Osteoblast (primary cell): ENCODE measurements around the gene OBSCN. TPM values are rescaled to one million over a fixed set of nuclear protein-coding genes. Genes with fewer than 3 reads are reported as not detected.

Source experiments
- DNase-seq: peaks from one replicate; pipeline ENCODE4 v3.0.0; 2011; ENCODE audit warnings: low spot score, mixed read lengths; ENCODE audit not compliant: insufficient read length; ENCODE audit errors: missing footprints
- H2AFZ ChIP-seq: 2 replicates; pipeline ENCODE4 v1.6.0; 2011; ENCODE audit warnings: mild to moderate bottlenecking, low read length
- H3K27ac ChIP-seq: 2 replicates; pipeline ENCODE4 v1.5.1; 2011; ENCODE audit warnings: mild to moderate bottlenecking, low read depth, low read length, moderate library complexity
- H3K27me3 ChIP-seq: 2 replicates; pipeline ENCODE4 v1.6.0; 2012; ENCODE audit warnings: mild to moderate bottlenecking, control low read depth, inconsistent platforms, low read length, moderate library complexity; ENCODE audit not compliant: insufficient read depth
- H3K36me3 ChIP-seq: 2 replicates; pipeline ENCODE4 v1.5.1; 2011; ENCODE audit warnings: mild to moderate bottlenecking, low read length, control low read depth, moderate library complexity; ENCODE audit not compliant: insufficient read depth
- H3K4me1 ChIP-seq: 2 replicates; pipeline ENCODE4 v1.5.1; 2011; ENCODE audit warnings: mild to moderate bottlenecking, low read length, control low read depth, moderate library complexity; ENCODE audit not compliant: insufficient read depth
- H3K4me2 ChIP-seq: 2 replicates; pipeline ENCODE4 v1.6.0; 2011; ENCODE audit warnings: mild to moderate bottlenecking, low read length; ENCODE audit not compliant: insufficient read depth
- H3K4me3 ChIP-seq: fragments of 200-600 bp; sonication (generic); 3 replicates; pipeline ENCODE4 v1.5.1; 2012; ENCODE audit warnings: mild to moderate bottlenecking, low read length, inconsistent platforms; ENCODE audit not compliant: insufficient read depth
- H3K79me2 ChIP-seq: 2 replicates; pipeline ENCODE4 v1.6.0; 2012; ENCODE audit warnings: mild to moderate bottlenecking, low read length, control low read depth, inconsistent platforms; ENCODE audit not compliant: insufficient read depth
- H3K9me3 ChIP-seq: 2 replicates; pipeline ENCODE4 v1.5.1; 2011; ENCODE audit warnings: low read depth, low read length, control low read depth
- H4K20me1 ChIP-seq: 2 replicates; pipeline ENCODE4 v1.6.0; 2012; ENCODE audit warnings: mild to moderate bottlenecking, low read length, control low read depth; ENCODE audit not compliant: insufficient read depth
- CTCF ChIP-seq: IDR thresholded peaks from 2 replicates; pipeline ENCODE4 v1.5.1; 2011; ENCODE audit warnings: mild to moderate bottlenecking, low read depth, low read length, moderate library complexity; ENCODE audit errors: extremely low read depth
- total RNA-seq: library from RNA; depleted of rRNA; stranded (reverse); fragments of >200 nt; gene quantifications from 2 replicates; pipeline ENCODE4 v1.2.3, GENCODE V29; 2012

Gene OBSCN
- total RNA-seq, 1 donor, result 2.9 TPM

DNA sequence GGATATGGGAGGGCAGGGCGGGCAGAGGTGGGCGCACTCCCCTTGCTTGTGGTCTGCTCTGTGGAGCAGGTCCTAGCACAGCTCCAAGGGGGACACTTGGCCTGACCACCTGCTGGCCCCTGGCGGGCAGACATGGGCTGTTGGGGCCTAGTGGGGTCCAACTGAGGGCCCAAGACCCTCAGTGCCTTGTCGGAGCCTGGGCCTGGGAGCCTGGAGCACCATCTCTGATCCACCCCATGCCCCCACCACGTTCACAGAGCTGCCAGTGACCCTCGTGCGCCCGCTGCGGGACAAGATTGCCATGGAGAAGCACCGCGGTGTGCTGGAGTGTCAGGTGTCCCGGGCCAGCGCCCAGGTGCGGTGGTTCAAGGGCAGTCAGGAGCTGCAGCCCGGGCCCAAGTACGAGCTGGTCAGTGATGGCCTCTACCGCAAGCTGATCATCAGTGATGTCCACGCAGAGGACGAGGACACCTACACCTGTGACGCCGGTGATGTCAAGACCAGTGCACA, 70.6 kb downstream of the OBSCN start:
- no peaks in the 10 kb centered on the region for H3K79me2 ChIP-seq

GRCh38 chr1:228279011-228279721, 71.3 kb downstream of the OBSCN start:
- H3K27ac ChIP-seq, result no peak overlapping the region
- H3K36me3 ChIP-seq, result no peaks in the 10 kb centered on the region
- H3K4me3 ChIP-seq, result no peak overlapping the region
- H4K20me1 ChIP-seq, result no peaks in the 10 kb centered on the region
- H3K9me3 ChIP-seq, result no peaks in the 10 kb centered on the region
- no peak overlapping the region for H2AFZ ChIP-seq
- no peaks in the 10 kb centered on the region for H3K79me2 ChIP-seq
- no peak overlapping the region for H3K4me2 ChIP-seq
- H3K27me3 ChIP-seq, result no peaks in the 10 kb centered on the region
- no peak for DNase-seq
- TF ChIP-seq CTCF, result no peak
- no peaks in the 10 kb centered on the region for H3K4me1 ChIP-seq

More for the DNA sequence above, 70.6 kb downstream of the OBSCN start:
- Histone ChIP-seq H3K4me2 (no peak overlapping the region), H4K20me1 (no peaks in the 10 kb centered on the region), H3K4me1 (no peaks in the 10 kb centered on the region), H3K27me3 (no peaks in the 10 kb centered on the region), H3K27ac (no peak overlapping the region), H2AFZ (no peak overlapping the region), H3K36me3 (no peaks in the 10 kb centered on the region), H3K4me3 (no peak overlapping the region), H3K9me3 (no peaks in the 10 kb centered on the region)
- TF ChIP-seq CTCF, result no peak
- no peak for DNase-seq

GRCh38 chr1:228279722-228280105, 71.9 kb downstream of the OBSCN start:
- Histone ChIP-seq H2AFZ (no peak overlapping the region), H3K4me2 (no peak overlapping the region), H4K20me1 (no peaks in the 10 kb centered on the region), H3K4me3 (no peak overlapping the region), H3K9me3 (no peaks in the 10 kb centered on the region), H3K79me2 (no peaks in the 10 kb centered on the region), H3K4me1 (no peaks in the 10 kb centered on the region), H3K27me3 (no peaks in the 10 kb centered on the region), H3K27ac (no peak overlapping the region), H3K36me3 (no peaks in the 10 kb centered on the region)
- no peak for DNase-seq
- TF ChIP-seq CTCF, result no peak

- H3K27me3 ChIP-seq, result no peaks in the 10 kb centered on the region
- no peaks in the 10 kb centered on the region for H3K79me2 ChIP-seq
- TF ChIP-seq CTCF, result no peak
- no peaks in the 10 kb centered on the region for H3K36me3 ChIP-seq
- H3K4me1 ChIP-seq, result no peaks in the 10 kb centered on the region
- H4K20me1 ChIP-seq, result no peaks in the 10 kb centered on the region
- H3K4me3 ChIP-seq, result no peak overlapping the region
- no peaks in the 10 kb centered on the region for H3K9me3 ChIP-seq
- no peak overlapping the region for H2AFZ ChIP-seq
- no peak overlapping the region for H3K4me2 ChIP-seq
- no peak overlapping the region for H3K27ac ChIP-seq
- no peak for DNase-seq
Measured at GRCh38 chr1:228280106-228280901, 72.5 kb downstream of the OBSCN start.
